DMS 273 (cell line): ENCODE results near the gene MAGEC3.
A peak's percentile ranks its signal among the peaks of the same experiment; 100 is the strongest.
"Not testable (repeated sequence)": the region's sequence is repeated elsewhere in the genome, so short reads cannot be mapped to it uniquely, and the experiment has no call there.

Experiments
- DNase-seq: peaks from one replicate; lab custom pipeline; 2025; ENCODE audit not compliant: unreplicated experiment; lab: John Stamatoyannopoulos, UW

Gene MAGEC3

GRCh38 chrX:141838016-141838415 lies at the start of gene MAGEC3:
MAGEC3 (plus strand) TSS chrX:141838316; CDS start chrX:141838316, 0 bp downstream.
- no peak for DNase-seq

GRCh38 chrX:141791856-141792255 lies 46.3 kb upstream of the MAGEC3 start:
- DNase-seq = no peak

GRCh38 chrX:141811438-141811837 lies 26.7 kb upstream of the MAGEC3 start:
- DNase-seq = no peak

- no peak for DNase-seq
These were observed 23.8 kb upstream of the MAGEC3 start for GRCh38 chrX:141814213-141814857.

- no peak for DNase-seq
These were observed 22.2 kb upstream of the MAGEC3 start for GRCh38 chrX:141815904-141816303.

GRCh38 chrX:141832247-141832646 lies 5.9 kb upstream of the MAGEC3 start:
- DNase-seq = no peak

- DNase-seq = no peak
These were observed 1.7 kb downstream of the MAGEC3 start for GRCh38 chrX:141839856-141840255.

GRCh38 chrX:141857479-141857878 lies 19.4 kb downstream of the MAGEC3 start:
- no peak for DNase-seq

GRCh38 chrX:141879616-141880015 lies 41.5 kb downstream of the MAGEC3 start:
- DNase-seq = peak; percentile 11

- DNase-seq = not testable (repeated sequence)
These were observed 50.7 kb downstream of the MAGEC3 start for GRCh38 chrX:141888811-141889210.

- DNase-seq = no peak
These were observed 56.6 kb downstream of the MAGEC3 start for GRCh38 chrX:141894733-141895132.

- no peak for DNase-seq
These were observed 59.6 kb downstream of the MAGEC3 start for GRCh38 chrX:141897690-141898089.

- DNase-seq = no peak
These were observed 64.2 kb downstream of the MAGEC3 start for GRCh38 chrX:141902366-141902765.

- DNase-seq = no peak
These were observed 65.5 kb downstream of the MAGEC3 start, which contains the start of gene MAGEC1 for GRCh38 chrX:141903400-141904155. MAGEC1 (plus strand) TSS chrX:141903894; CDS start chrX:141905073, 1,179 bp downstream.

GRCh38 chrX:141904262-141904661 lies 66.1 kb downstream of the MAGEC3 start:
- DNase-seq = no peak

GRCh38 chrX:141917801-141918200 lies 79.7 kb downstream of the MAGEC3 start:
- no peak for DNase-seq

- no peak for DNase-seq
These were observed 86.2 kb downstream of the MAGEC3 start for GRCh38 chrX:141924293-141924692.

- DNase-seq = no peak
These were observed 90.3 kb downstream of the MAGEC3 start for GRCh38 chrX:141928432-141928831.

GRCh38 chrX:141934059-141934641 lies 96.0 kb downstream of the MAGEC3 start:
- DNase-seq = no peak

GRCh38 chrX:141935645-141936044 lies 97.5 kb downstream of the MAGEC3 start:
- no peak for DNase-seq

GRCh38 chrX:141936080-141936479 lies 98.0 kb downstream of the MAGEC3 start:
- peak; percentile 4 for DNase-seq

- DNase-seq = no peak
These were observed 103.1 kb downstream of the MAGEC3 start for GRCh38 chrX:141941234-141941633.
